ENCODE data around the gene TMEM87A.

DNA sequence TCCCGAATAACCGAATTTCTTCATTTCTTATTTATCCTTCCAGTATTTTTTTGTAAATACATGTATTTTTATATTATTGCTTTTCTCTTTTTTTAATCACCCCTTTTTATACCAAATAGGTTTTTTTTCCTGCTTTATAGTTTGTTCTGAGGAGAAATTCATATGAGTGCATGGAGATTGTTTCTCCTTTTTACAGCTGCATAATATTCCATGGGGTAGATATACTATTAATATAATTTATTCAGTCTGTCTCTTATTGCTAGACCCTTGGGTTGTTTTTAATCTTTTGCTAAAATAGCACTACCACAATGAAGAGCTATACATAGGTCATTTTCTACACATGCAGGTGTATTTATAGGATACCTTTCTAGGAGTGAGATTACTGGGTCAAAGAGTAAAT, 3.5 kb upstream of the TMEM87A start:
- TF ChIP-seq POLR2A (IDR thresholded peaks at IDR 0.05; ENCODE audit: control extremely low read depth in 1 of 2, low read depth in 2 of 2, low read length in 2 of 2) (no peak), CEBPB (IDR thresholded peaks at IDR 0.05; ENCODE audit: low read depth, low read length) (no peak), EZH2 (IDR thresholded peaks at IDR 0.05; ENCODE audit: low read depth, low read length, severe bottlenecking) (no peak), EP300 (IDR thresholded peaks at IDR 0.05; ENCODE audit: borderline replicate concordance in 1 of 2, low read depth in 2 of 2, low read length in 2 of 2) (no peak), FOSL1 (IDR thresholded peaks at IDR 0.05; ENCODE audit: insufficient read depth, low read depth, low read length) (no peak), CREB1 (IDR thresholded peaks at IDR 0.05) (no peak), E2F6 (IDR thresholded peaks at IDR 0.05) (no peak), JUND (IDR thresholded peaks at IDR 0.05; ENCODE audit: low read length) (no peak), RFX5 (IDR thresholded peaks at IDR 0.05; ENCODE audit: borderline replicate concordance, low read depth, low read length) (no peak), TAF1 (IDR thresholded peaks at IDR 0.05; ENCODE audit: low read depth, low read length) (no peak)
